HG02870 (cell line): ENCODE measurements around the gene IFT25.
A peak's percentile ranks its signal among the peaks of the same experiment; 100 is the strongest.
"Not testable (repeated sequence)": the region's sequence is repeated elsewhere in the genome, so short reads cannot be mapped to it uniquely, and the experiment has no call there.

Source experiments
- ATAC-seq: cut with Tn5 transposase; IDR thresholded peaks from one replicate; pipeline ENCODE4 v1.9.1; 2021; ENCODE audit warnings: mild to moderate bottlenecking, moderate library complexity; ENCODE audit not compliant: unreplicated experiment

IFT25 gene

DNA sequence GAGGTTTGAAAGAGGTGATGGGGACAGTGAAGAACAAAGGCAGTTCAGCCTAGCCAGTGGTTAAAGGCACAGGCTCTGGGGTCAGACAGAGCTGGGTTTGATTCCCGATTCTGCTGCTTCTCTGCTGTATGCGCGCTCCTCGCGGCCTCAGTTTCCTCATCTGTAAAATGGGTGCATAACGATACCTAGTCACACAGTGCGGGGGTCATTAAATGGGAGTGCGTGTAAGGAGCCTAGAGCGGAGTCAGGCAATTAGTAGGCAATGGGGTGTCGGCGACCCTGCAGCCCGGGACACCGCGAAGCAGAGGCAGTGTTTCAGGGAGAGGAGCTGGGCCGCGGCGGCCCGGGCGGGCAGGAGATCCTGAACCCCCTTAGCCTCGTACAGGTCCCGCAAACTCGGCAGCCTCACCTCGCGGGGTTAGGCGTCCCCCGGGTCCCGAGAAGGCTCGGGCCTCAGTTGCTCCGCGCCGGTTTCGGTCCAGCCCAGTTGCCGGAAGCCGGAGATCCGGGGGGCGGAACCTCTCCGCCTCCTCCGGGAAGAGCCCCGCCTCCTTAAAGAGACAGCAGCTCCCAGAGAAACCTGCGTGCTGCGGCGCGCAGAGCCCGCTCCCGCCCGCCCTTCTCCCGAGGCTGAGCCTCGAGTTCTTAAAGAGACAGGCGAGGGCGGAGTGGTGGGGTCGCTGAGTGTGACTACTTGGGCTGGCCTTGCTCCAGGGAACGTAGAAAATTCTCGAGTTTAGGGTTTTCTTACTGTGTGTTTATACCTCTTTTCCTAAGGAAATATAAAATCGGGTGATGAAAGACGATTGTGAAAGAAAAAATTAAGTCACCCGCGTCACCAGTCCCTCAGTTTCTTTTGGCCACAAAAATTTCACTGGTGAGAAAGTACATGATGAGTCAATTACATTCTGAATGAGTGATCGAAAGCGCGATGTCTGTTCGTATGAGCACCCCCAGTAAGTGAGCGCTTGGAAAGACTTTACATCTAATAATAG lies 55.9 kb downstream of the IFT25 start, which contains the start of gene YIPF1:
YIPF1 (minus strand) TSS at position 494 of the 995 bp plus-strand sequence. CDS start 860 bp downstream, outside the sequence.
- ATAC-seq: peak; percentile 75

- no peak for ATAC-seq
Measured at GRCh38 chr1:53888681-53889080, 56.8 kb downstream of the IFT25 start.

GRCh38 chr1:53883600-53883999 lies 61.9 kb downstream of the IFT25 start:
- ATAC-seq: not testable (repeated sequence)

DNA sequence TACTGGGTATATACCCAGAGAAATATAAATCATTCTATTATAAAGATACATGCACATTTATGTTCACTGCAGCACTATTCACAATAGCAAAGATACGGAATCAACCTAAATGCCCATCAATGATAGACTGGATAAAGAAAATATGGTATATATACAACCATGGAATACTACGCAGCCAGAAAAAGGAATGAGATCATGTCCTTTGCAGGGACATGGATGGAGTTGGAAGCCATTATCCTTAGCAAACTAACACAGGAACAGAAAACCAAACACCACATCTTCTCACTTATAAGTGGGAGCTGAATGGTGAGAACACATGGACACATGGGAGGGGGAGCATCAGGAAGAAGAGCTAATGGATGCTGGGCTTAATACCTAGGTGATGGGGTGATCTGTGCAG lies 63.6 kb downstream of the IFT25 start:
- not testable (repeated sequence) for ATAC-seq

- ATAC-seq: no peak
Measured at GRCh38 chr1:53878492-53879105, 66.9 kb downstream of the IFT25 start.

- ATAC-seq: not testable (repeated sequence)
Measured at GRCh38 chr1:53875150-53875549, 70.3 kb downstream of the IFT25 start.

DNA sequence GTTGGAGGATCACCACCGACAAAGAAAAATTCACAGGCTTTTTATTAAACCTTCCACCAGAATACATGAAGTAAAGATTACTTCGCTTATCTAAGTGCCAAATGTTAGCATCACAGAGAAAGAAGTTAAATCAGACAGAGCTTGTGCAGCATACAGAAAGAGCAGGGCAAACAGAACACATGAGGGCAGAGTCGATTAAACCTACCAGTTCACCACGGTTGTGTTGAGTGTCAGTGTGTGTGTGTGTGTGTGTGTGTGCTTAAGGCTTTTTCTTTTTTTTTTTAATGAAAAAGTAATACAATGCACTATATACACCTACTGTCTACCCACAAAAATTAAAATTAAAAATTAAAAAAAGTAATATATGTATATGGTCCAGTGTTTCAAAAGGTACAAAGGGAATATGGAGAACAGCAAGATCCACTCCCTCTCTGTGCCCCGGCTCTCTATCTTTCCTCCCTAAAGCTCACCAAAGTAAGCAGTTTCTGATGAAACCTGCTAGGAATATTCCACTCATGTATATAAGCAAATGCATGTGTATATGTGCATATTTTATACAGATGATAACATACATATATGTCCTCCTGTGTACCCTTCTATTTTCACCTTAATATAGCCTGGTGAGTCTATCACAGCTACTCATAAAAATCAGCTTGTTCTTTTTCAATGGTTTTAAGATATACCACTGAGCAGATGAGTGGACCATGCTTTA lies 73.6 kb downstream of the IFT25 start:
- no peak for ATAC-seq
